ENCODE measurements around the gene RPL13.

The RPL13 gene

GRCh38 chr16:89512453-89512852, 48.0 kb upstream of the RPL13 start (continued):
- TF ChIP-seq ZNF214 (tag by site-specific recombination; IDR thresholded peaks at IDR 0.05; ENCODE audit: borderline replicate concordance) (no peak), REPIN1 (tag by site-specific recombination; IDR thresholded peaks at IDR 0.05; ENCODE audit: low read depth) (no peak), SP7 (tag by site-specific recombination; IDR thresholded peaks at IDR 0.05) (no peak), RBAK (tag by site-specific recombination; IDR thresholded peaks at IDR 0.05) (no peak), GLIS2 (tag by site-specific recombination; IDR thresholded peaks at IDR 0.05) (no peak), ZNF449 (tag by site-specific recombination; IDR thresholded peaks at IDR 0.05) (no peak), ZNF24 (tag by site-specific recombination; IDR thresholded peaks at IDR 0.05) (no peak)

- Histone ChIP-seq H3K9me3 (ENCODE audit: control insufficient read depth, insufficient read depth, low read depth, low read length) (no peaks in the 10 kb centered on the region), H3K27ac (ENCODE audit: extremely low read depth, low read depth, low read length) (no peak overlapping the region), H3K4me1 (ENCODE audit: control insufficient read depth, insufficient read depth, low read length) (no peaks in the 10 kb centered on the region), H3K36me3 (ENCODE audit: control insufficient read depth in 2 of 2, insufficient read depth in 1 of 2, low read length in 2 of 2) (peaks cover 43 to 83% of the 10 kb centered on the region in 2 experiments; a peak in 2 of 3 replicates), H3K4me3 (ENCODE audit: low read depth, low read length) (no peak overlapping the region)
- POLR2A ChIA-PET = interaction anchor here (1.2 kb wide), 1 partner anchor 9 kb away, joined by 5 read pairs; the partner anchor contains the start of gene SPG7
- TF ChIP-seq YY2 (tag by site-specific recombination; IDR thresholded peaks at IDR 0.05) (0 out of 2 replicates have a peak, but pooled peaks have one; percentile 21), ZBTB48 (tag by site-specific recombination; IDR thresholded peaks at IDR 0.05) (no peak)
- CTCF ChIA-PET = interaction anchor here (0.8 kb wide), 1 partner anchor 9 kb away, joined by 3 read pairs; no protein-coding TSS in a partner anchor
Measured at GRCh38 chr16:89517128-89517527, 43.4 kb upstream of the RPL13 start.

- TF ChIP-seq ZSCAN5A (tag by site-specific recombination; IDR thresholded peaks at IDR 0.05) (no peak), ZNF521 (tag by site-specific recombination; IDR thresholded peaks at IDR 0.05) (no peak), ZNF548 (tag by site-specific recombination; IDR thresholded peaks at IDR 0.05) (no peak), ZNF488 (tag by site-specific recombination; IDR thresholded peaks at IDR 0.05) (no peak), YY2 (tag by site-specific recombination; IDR thresholded peaks at IDR 0.05) (no peak), ZNF239 (tag by site-specific recombination; IDR thresholded peaks at IDR 0.05) (no peak), ZNF623 (tag by site-specific recombination; IDR thresholded peaks at IDR 0.05) (no peak), ZNF660 (tag by site-specific recombination; IDR thresholded peaks at IDR 0.05) (no peak), SP7 (tag by site-specific recombination; IDR thresholded peaks at IDR 0.05) (no peak), ZNF391 (tag by site-specific recombination; IDR thresholded peaks at IDR 0.05; ENCODE audit: borderline replicate concordance, low read depth) (no peak), TCF7L2 (IDR thresholded peaks at IDR 0.05; ENCODE audit: borderline replicate concordance, low read depth, low read length) (no peak), REST (tag by site-specific recombination; IDR thresholded peaks at IDR 0.05) (no peak), SCRT2 (tag by site-specific recombination; IDR thresholded peaks at IDR 0.05) (no peak)
- H3K36me3 ChIP-seq (ENCODE audit: control insufficient read depth in 2 of 2, insufficient read depth in 1 of 2, low read length in 2 of 2) = peaks cover 41 to 92% of the 10 kb centered on the region in 2 experiments; a peak in 2 of 3 replicates
- H3K27ac ChIP-seq (ENCODE audit: extremely low read depth, low read depth, low read length) = no peak overlapping the region
- ChIA-PET POLR2A (no interaction called here), CTCF (interaction anchor here (0.7 to 0.8 kb wide), 2 partner anchors 80 to 732 kb away, joined by 3 read pairs; no protein-coding TSS in a partner anchor)
- no peaks in the 10 kb centered on the region for H3K9me3 ChIP-seq (ENCODE audit: control insufficient read depth, insufficient read depth, low read depth, low read length)
- no peak overlapping the region for H3K4me3 ChIP-seq (ENCODE audit: low read depth, low read length)
- no peaks in the 10 kb centered on the region for H3K4me1 ChIP-seq (ENCODE audit: control insufficient read depth, insufficient read depth, low read length)
Measured at GRCh38 chr16:89519881-89520280, 40.6 kb upstream of the RPL13 start.
